Esophagus squamous epithelium (tissue), 5 donors: ENCODE results near the gene MBTD1. TPM values are rescaled to one million over a fixed set of nuclear protein-coding genes. Genes with fewer than 3 reads are reported as not detected.

Source experiments
- DNase-seq: peaks from one replicate; lab custom pipeline; 2025; lab: John Stamatoyannopoulos, UW
- H3K27ac ChIP-seq, 4 donors: fragments of 200-600 bp; sonication (generic); one replicate each; pipeline ENCODE4 v1.5.1; 2016 to 2019; ENCODE audit warnings: mild to moderate bottlenecking in 1 of 4
- H3K27me3 ChIP-seq, 4 donors: fragments of 200-600 bp; sonication (generic); 1 replicate in 3 of 4; 2 replicates in 1 of 4; pipeline versions ENCODE4 v1.5.1 to v1.6.0; 2017 to 2021; ENCODE audit warnings: antibody characterized with exemption in 1 of 4
- H3K36me3 ChIP-seq, 3 donors: fragments of 200-600 bp; sonication (generic); one replicate each; pipeline ENCODE4 v1.5.1; 2016 to 2019
- H3K4me1 ChIP-seq, 3 donors: fragments of 200-600 bp; sonication (generic); one replicate each; pipeline ENCODE4 v1.5.1; 2017 to 2019
- H3K4me3 ChIP-seq, 4 donors: fragments of 200-600 bp; sonication (generic); 1 replicate in 3 of 4; 2 replicates in 1 of 4; pipeline ENCODE4 v1.5.1; 2016 to 2019; ENCODE audit warnings: mild to moderate bottlenecking in 2 of 4, moderate library complexity in 1 of 4
- H3K9me3 ChIP-seq, 3 donors: fragments of 200-600 bp; sonication (generic); one replicate each; pipeline ENCODE4 v1.5.1; 2016 to 2019
- POLR2A ChIP-seq, 4 donors: fragments of 450-650 bp; IDR thresholded peaks; one replicate each; pipeline ENCODE4 v1.6.1; 2017; ENCODE audit warnings: antibody characterized with exemption in 4 of 4, mild to moderate bottlenecking in 4 of 4, moderate library complexity in 3 of 4
- WGBS, 2 donors: methylation state at CpG; one replicate each; pipeline ENCODE4 v1.1.5; 2018; 5-methylcytosine and 5-hydroxymethylcytosine counted together
- intact Hi-C: fragments of 100-400 bp; cut with DNase I; formaldehyde crosslinking; loops from one replicate; pipeline ENCODE4 v1.15.0; 2022
- total RNA-seq, 4 donors: library from RNA; depleted of rRNA; stranded (reverse); fragments of >200 nt; gene quantifications; one replicate each; pipeline ENCODE4 v1.1.0, GENCODE V29; 2016
- TF ChIP-seq, protein P1 (sequence below), 6 experiments: fragments of 450-650 bp in 4 of 6; fragments of 200-600 bp in 2 of 6; sonication (generic) in 2 of 6; IDR thresholded peaks; one replicate each; pipeline ENCODE4 v1.5.1; 2016 to 2019; ENCODE audit warnings: antibody characterized with exemption in 6 of 6, mild to moderate bottlenecking in 4 of 6, moderate library complexity in 4 of 6
- donor health status: DM: yes; HTN: yes; CAD: no.

The MBTD1 gene
- total RNA-seq, 4 donors from 2014 or later = 6.1 to 21.4 (median 9.4) TPM

- peaks cover 0 to 4% (median 0%) of the 10 kb centered on the region in 3 donors for H3K36me3 ChIP-seq
- no peaks in the 10 kb centered on the region for H3K9me3 ChIP-seq
- no peaks in the 10 kb centered on the region for H3K27me3 ChIP-seq
- no peak overlapping the region for H3K27ac ChIP-seq
- no peaks in the 10 kb centered on the region for H3K4me1 ChIP-seq
- intact Hi-C loops = no loop called here
- WGBS, 2 donors = 92 to 97% methylated on average over 2 of the region's 2 CpGs
- TF ChIP-seq, protein P1, sequence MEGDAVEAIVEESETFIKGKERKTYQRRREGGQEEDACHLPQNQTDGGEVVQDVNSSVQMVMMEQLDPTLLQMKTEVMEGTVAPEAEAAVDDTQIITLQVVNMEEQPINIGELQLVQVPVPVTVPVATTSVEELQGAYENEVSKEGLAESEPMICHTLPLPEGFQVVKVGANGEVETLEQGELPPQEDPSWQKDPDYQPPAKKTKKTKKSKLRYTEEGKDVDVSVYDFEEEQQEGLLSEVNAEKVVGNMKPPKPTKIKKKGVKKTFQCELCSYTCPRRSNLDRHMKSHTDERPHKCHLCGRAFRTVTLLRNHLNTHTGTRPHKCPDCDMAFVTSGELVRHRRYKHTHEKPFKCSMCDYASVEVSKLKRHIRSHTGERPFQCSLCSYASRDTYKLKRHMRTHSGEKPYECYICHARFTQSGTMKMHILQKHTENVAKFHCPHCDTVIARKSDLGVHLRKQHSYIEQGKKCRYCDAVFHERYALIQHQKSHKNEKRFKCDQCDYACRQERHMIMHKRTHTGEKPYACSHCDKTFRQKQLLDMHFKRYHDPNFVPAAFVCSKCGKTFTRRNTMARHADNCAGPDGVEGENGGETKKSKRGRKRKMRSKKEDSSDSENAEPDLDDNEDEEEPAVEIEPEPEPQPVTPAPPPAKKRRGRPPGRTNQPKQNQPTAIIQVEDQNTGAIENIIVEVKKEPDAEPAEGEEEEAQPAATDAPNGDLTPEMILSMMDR (IDR thresholded peaks at IDR 0.05) = no peak
- no peak for TF ChIP-seq POLR2A (IDR thresholded peaks at IDR 0.05)
- DNase-seq = no peak
- H3K4me3 ChIP-seq = no peak overlapping the region
These were observed 19.6 kb downstream of the MBTD1 start for GRCh38 chr17:51240275-51240674.

- Histone ChIP-seq H3K4me1 (no peaks in the 10 kb centered on the region), H3K36me3 (peaks cover 0 to 4% (median 0%) of the 10 kb centered on the region in 3 donors), H3K27ac (no peak overlapping the region), H3K9me3 (no peaks in the 10 kb centered on the region), H3K4me3 (no peak overlapping the region), H3K27me3 (no peaks in the 10 kb centered on the region)
- intact Hi-C loops = no loop called here
- DNase-seq = no peak
- no peak for TF ChIP-seq POLR2A (IDR thresholded peaks at IDR 0.05)
- TF ChIP-seq, protein P1 (IDR thresholded peaks at IDR 0.05) = no peak
- WGBS, 2 donors = 51 to 76% methylated on average over 6 of the region's 6 CpGs
These were observed 21.5 kb downstream of the MBTD1 start for GRCh38 chr17:51238255-51238887.

DNA sequence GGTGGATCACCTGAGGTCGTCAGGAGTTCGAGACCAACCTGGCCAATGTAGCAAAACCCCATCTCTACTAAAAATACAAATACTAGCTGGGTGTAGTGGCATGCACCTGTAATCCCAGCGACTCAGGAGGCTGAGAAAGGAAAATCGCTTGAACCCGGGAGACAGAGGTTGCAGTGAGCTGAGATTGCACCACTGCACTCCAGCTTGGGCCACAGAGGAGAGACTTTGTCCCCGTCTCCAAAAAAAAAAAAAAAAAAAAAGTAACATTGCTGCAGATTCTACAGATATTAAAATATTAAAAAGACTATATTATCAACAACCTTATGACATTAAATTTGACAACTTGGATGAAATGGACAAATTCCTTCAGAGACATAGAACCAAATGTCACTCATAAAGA is 25.7 kb downstream of the MBTD1 start:
- Histone ChIP-seq H3K4me3 (no peak overlapping the region), H3K9me3 (no peaks in the 10 kb centered on the region), H3K4me1 (peaks cover 0 to 6% (median 0%) of the 10 kb centered on the region in 3 donors), H3K27ac (no peak overlapping the region), H3K27me3 (no peaks in the 10 kb centered on the region), H3K36me3 (peaks cover 0 to 4% (median 0%) of the 10 kb centered on the region in 3 donors)
- 84 to 90% methylated on average over 6 of the region's 6 CpGs for WGBS, 2 donors
- intact Hi-C loops = no loop called here
- TF ChIP-seq POLR2A (IDR thresholded peaks at IDR 0.05) = no peak
- TF ChIP-seq, protein P1 (IDR thresholded peaks at IDR 0.05) = no peak
- no peak for DNase-seq

GRCh38 chr17:51231999-51232398 is 27.9 kb downstream of the MBTD1 start:
- TF ChIP-seq, protein P1 (IDR thresholded peaks at IDR 0.05) = no peak
- TF ChIP-seq POLR2A (IDR thresholded peaks at IDR 0.05) = no peak
- peaks cover 0 to 11% (median 0%) of the 10 kb centered on the region in 3 donors for H3K4me1 ChIP-seq
- WGBS, 2 donors = 79 to 84% methylated on average over 4 of the region's 4 CpGs

GRCh38 chr17:51230306-51230705 is 29.5 kb downstream of the MBTD1 start:
- 61 to 78% methylated on average over 4 of the region's 4 CpGs for WGBS, 2 donors
- no peak overlapping the region for H3K4me3 ChIP-seq
- TF ChIP-seq, protein P1 (IDR thresholded peaks at IDR 0.05) = no peak
- TF ChIP-seq POLR2A (IDR thresholded peaks at IDR 0.05) = no peak

More at GRCh38 chr17:51231999-51232398, 27.9 kb downstream of the MBTD1 start:
- intact Hi-C loops = no loop called here
- no peak for DNase-seq
- Histone ChIP-seq H3K27me3 (no peaks in the 10 kb centered on the region), H3K36me3 (peaks cover 0 to 4% (median 0%) of the 10 kb centered on the region in 3 donors), H3K4me3 (no peak overlapping the region), H3K27ac (no peak overlapping the region), H3K9me3 (no peaks in the 10 kb centered on the region)

More at GRCh38 chr17:51230306-51230705, 29.5 kb downstream of the MBTD1 start:
- intact Hi-C loops = no loop called here
- Histone ChIP-seq H3K27ac (no peak overlapping the region), H3K9me3 (no peaks in the 10 kb centered on the region), H3K36me3 (no peaks in the 10 kb centered on the region), H3K27me3 (no peaks in the 10 kb centered on the region), H3K4me1 (peaks cover 0 to 22% (median 0%) of the 10 kb centered on the region in 3 donors)
- no peak for DNase-seq
